ENCODE results near the gene SLC2A8. TPM values are rescaled to one million over a fixed set of nuclear protein-coding genes. Genes with fewer than 3 reads are reported as not detected.

SLC2A8 gene
- total and polyA plus RNA-seq, 2 experiments from 2014 or later: 9.6 to 9.9 TPM

GRCh38 chr9:127398715-127399400 lies 1.9 kb downstream of the SLC2A8 start:
- Histone ChIP-seq H4K20me1 (ENCODE audit: insufficient read depth) (no peaks in the 10 kb centered on the region), H3K27ac (no peak overlapping the region), H3K9me3 (ENCODE audit: low read depth) (no peaks in the 10 kb centered on the region), H3K9ac (no peak overlapping the region), H2AFZ (no peak overlapping the region), H3K4me1 (ENCODE audit: insufficient read depth) (no peaks in the 10 kb centered on the region), H3K9me2 (ENCODE audit: insufficient read depth) (no peaks in the 10 kb centered on the region), H3K27me3 (replicated peaks; ENCODE audit: insufficient read depth) (peaks cover 8% of the 10 kb centered on the region), H3K36me3 (ENCODE audit: low read depth) (no peaks in the 10 kb centered on the region), H3F3A (ENCODE audit: insufficient read depth) (0 out of 2 replicates have a peak, but pooled peaks cover 8% of the 10 kb centered on the region), H3K4me2 (ENCODE audit: unreplicated experiment) (no peak overlapping the region), H3K79me2 (ENCODE audit: insufficient read depth) (no peaks in the 10 kb centered on the region), H3K4me3 (no peak overlapping the region)
- in situ Hi-C loops (cut with MboI): no loop called here
- 94 to 98% methylated on average over 12 to 13 of the region's 13 CpGs for WGBS, 2 experiments (ENCODE audit: low coverage in 1 of 2, low lambda C conversion rate in 2 of 2, missing lambda C conversion rate in 2 of 2)
- DNase-seq: no peak
- TF ChIP-seq EZH2 (IDR thresholded peaks at IDR 0.05; ENCODE audit: insufficient read depth, poor library complexity, severe bottlenecking) (no peak), EZH2phosphoT487 (IDR thresholded peaks at IDR 0.05; ENCODE audit: insufficient read depth, low read depth) (no peak)

- Histone ChIP-seq H4K20me1 (ENCODE audit: insufficient read depth) (no peaks in the 10 kb centered on the region), H3F3A (ENCODE audit: insufficient read depth) (0 out of 2 replicates have a peak, but pooled peaks cover 8% of the 10 kb centered on the region), H3K79me2 (ENCODE audit: insufficient read depth) (no peaks in the 10 kb centered on the region), H3K9me3 (ENCODE audit: low read depth) (no peaks in the 10 kb centered on the region), H3K4me3 (no peak overlapping the region), H2AFZ (no peak overlapping the region), H3K9ac (no peak overlapping the region), H3K9me2 (ENCODE audit: insufficient read depth) (no peaks in the 10 kb centered on the region), H3K4me1 (ENCODE audit: insufficient read depth) (no peaks in the 10 kb centered on the region), H3K4me2 (ENCODE audit: unreplicated experiment) (no peak overlapping the region), H3K36me3 (ENCODE audit: low read depth) (no peaks in the 10 kb centered on the region), H3K27me3 (replicated peaks; ENCODE audit: insufficient read depth) (peaks cover 6% of the 10 kb centered on the region; the same call in 1 of the 2 replicates), H3K27ac (no peak overlapping the region)
- 94 to 96% methylated on average over 13 to 14 of the region's 14 CpGs for WGBS, 2 experiments (ENCODE audit: low coverage in 1 of 2, low lambda C conversion rate in 2 of 2, missing lambda C conversion rate in 2 of 2)
- TF ChIP-seq EZH2 (IDR thresholded peaks at IDR 0.05; ENCODE audit: insufficient read depth, poor library complexity, severe bottlenecking) (no peak), EZH2phosphoT487 (IDR thresholded peaks at IDR 0.05; ENCODE audit: insufficient read depth, low read depth) (no peak)
- in situ Hi-C loops (cut with MboI): no loop called here
- no peak for DNase-seq
Measured at GRCh38 chr9:127399736-127400269, 2.8 kb downstream of the SLC2A8 start.

GRCh38 chr9:127402401-127403090 lies 5.6 kb downstream of the SLC2A8 start:
- Histone ChIP-seq H3K79me2 (ENCODE audit: insufficient read depth) (no peaks in the 10 kb centered on the region), H3K4me3 (no peak overlapping the region)

DNA sequence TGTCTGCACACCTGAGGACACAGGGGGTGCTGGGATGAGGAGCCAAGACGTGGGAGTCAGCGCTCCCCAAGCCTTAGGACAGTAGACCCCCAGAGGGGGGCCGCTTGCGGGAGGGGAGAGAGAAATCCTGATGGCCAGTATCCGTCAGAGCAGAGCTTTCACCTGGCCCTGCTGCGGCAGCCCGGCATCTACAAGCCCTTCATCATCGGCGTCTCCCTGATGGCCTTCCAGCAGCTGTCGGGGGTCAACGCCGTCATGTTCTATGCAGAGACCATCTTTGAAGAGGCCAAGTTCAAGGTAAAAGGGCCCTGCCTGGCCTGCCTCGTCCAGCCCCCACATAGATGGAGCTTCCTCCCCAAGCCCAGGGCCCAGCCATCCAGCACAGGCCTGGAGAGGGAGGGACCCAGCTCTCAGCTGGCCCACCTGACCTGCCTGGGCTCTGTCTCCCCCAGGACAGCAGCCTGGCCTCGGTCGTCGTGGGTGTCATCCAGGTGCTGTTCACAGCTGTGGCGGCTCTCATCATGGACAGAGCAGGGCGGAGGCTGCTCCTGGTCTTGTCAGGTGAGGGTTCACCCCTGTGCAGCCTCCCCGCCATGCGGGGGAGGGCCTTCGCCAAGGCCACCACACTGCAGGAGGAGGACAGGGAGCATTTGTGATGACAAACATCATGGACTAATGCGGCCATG lies 6.7 kb downstream of the SLC2A8 start:
- H3F3A ChIP-seq (ENCODE audit: insufficient read depth): no peaks in the 10 kb centered on the region
- no peaks in the 10 kb centered on the region for H4K20me1 ChIP-seq (ENCODE audit: insufficient read depth)

More at GRCh38 chr9:127402401-127403090, 5.6 kb downstream of the SLC2A8 start:
- Histone ChIP-seq H3K36me3 (ENCODE audit: low read depth) (no peaks in the 10 kb centered on the region), H4K20me1 (ENCODE audit: insufficient read depth) (no peaks in the 10 kb centered on the region), H3K4me2 (ENCODE audit: unreplicated experiment) (no peak overlapping the region), H3K27me3 (replicated peaks; ENCODE audit: insufficient read depth) (no peaks in the 10 kb centered on the region), H3K9me3 (ENCODE audit: low read depth) (no peaks in the 10 kb centered on the region), H2AFZ (no peak overlapping the region), H3K27ac (no peak overlapping the region), H3K4me1 (ENCODE audit: insufficient read depth) (no peaks in the 10 kb centered on the region), H3F3A (ENCODE audit: insufficient read depth) (no peaks in the 10 kb centered on the region), H3K9ac (no peak overlapping the region), H3K9me2 (ENCODE audit: insufficient read depth) (no peaks in the 10 kb centered on the region)
- TF ChIP-seq EZH2phosphoT487 (IDR thresholded peaks at IDR 0.05; ENCODE audit: insufficient read depth, low read depth): no peak
- TF ChIP-seq EZH2 (IDR thresholded peaks at IDR 0.05; ENCODE audit: insufficient read depth, poor library complexity, severe bottlenecking): no peak
- in situ Hi-C loops (cut with MboI): no loop called here
- WGBS, 2 experiments (ENCODE audit: low coverage in 1 of 2, low lambda C conversion rate in 2 of 2, missing lambda C conversion rate in 2 of 2): 91% methylated on average over 16 to 17 of the region's 18 CpGs
- DNase-seq: no peak

More for the DNA sequence above, 6.7 kb downstream of the SLC2A8 start:
- in situ Hi-C loops (cut with MboI): no loop called here
- H3K9me2 ChIP-seq (ENCODE audit: insufficient read depth): no peaks in the 10 kb centered on the region
- no peak overlapping the region for H2AFZ ChIP-seq
- no peaks in the 10 kb centered on the region for H3K79me2 ChIP-seq (ENCODE audit: insufficient read depth)
- no peaks in the 10 kb centered on the region for H3K27me3 ChIP-seq (replicated peaks; ENCODE audit: insufficient read depth)
- no peak overlapping the region for H3K4me3 ChIP-seq
- H3K9ac ChIP-seq: no peak overlapping the region
- no peak overlapping the region for H3K27ac ChIP-seq
- no peaks in the 10 kb centered on the region for H3K36me3 ChIP-seq (ENCODE audit: low read depth)
- DNase-seq: no peak
- WGBS, 2 experiments (ENCODE audit: low coverage in 1 of 2, low lambda C conversion rate in 2 of 2, missing lambda C conversion rate in 2 of 2): 90 to 94% methylated on average over 20 to 22 of the region's 22 CpGs
- H3K9me3 ChIP-seq (ENCODE audit: low read depth): no peaks in the 10 kb centered on the region
- H3K4me1 ChIP-seq (ENCODE audit: insufficient read depth): no peaks in the 10 kb centered on the region
- H3K4me2 ChIP-seq (ENCODE audit: unreplicated experiment): no peak overlapping the region
- no peak for TF ChIP-seq EZH2phosphoT487 (IDR thresholded peaks at IDR 0.05; ENCODE audit: insufficient read depth, low read depth)
- TF ChIP-seq EZH2 (IDR thresholded peaks at IDR 0.05; ENCODE audit: insufficient read depth, poor library complexity, severe bottlenecking): no peak

All from GM23248 (cell line).